ENCODE data around the gene UGT2A3.

The UGT2A3 gene

DNA sequence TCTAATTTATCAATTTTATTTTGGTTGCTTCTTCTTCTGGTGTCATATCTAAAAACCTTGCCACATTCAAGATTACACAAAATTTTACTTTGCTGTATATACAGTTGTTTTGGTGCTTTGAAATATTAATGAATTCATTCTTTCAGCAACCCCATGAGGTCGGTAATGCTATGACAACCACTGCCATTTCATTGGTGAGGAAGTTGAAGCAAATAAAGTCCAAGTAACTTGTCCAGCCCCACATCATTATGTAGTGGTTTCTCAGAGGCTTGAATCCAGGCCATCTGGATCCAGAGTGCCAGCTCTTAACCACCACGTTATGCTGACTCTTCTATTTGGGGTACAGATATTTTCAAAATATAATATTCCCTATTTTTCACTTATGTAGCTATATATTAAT, 42.2 kb downstream of the UGT2A3 start:
- no peak for DNase-seq

- no peak for DNase-seq
These were observed 43.6 kb downstream of the UGT2A3 start for GRCh38 chr4:68907788-68908700.

GRCh38 chr4:68907245-68907644, 44.4 kb downstream of the UGT2A3 start:
- DNase-seq, result no peak

GRCh38 chr4:68906780-68907137, 44.8 kb downstream of the UGT2A3 start:
- no peak for DNase-seq

DNA sequence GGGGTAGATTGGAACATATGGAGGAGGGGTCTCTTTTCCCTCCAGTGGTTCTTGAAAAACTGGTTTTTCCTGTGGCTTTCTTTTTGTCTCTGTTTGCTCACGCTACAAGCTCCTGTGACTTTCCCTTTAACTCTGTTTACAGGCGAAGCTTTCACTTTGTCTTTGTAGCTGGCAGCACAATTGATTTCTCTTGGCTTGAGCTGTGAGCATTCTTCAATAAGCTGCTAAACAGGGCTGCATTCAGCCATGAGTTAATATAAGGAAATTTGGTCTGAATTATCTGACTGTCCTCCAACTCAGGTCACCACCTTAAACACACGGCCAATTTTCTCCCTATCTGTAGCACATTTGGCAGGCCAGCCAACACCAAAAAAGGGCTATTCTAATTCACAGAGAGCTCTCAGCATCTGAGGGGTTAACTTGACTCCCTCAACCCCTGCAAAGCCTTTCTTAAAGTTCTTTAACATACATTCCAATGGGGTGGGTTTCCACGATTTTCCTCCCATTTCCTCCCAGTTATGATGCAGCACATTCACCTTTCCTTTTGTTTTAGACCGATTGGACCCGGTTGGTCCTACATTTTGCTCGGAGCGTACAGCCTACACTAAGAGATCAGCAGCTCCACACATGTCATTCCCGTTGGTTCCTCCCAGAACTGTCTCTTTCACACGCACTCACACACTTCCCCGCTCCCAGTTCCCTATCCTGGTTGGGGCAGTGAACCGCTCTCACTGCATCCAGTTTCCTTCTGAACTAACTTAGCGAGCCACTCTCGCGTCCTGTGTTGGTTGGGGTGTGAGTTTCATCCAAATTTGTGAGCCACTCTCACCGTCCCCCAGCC, 45.4 kb downstream of the UGT2A3 start:
- DNase-seq, result no peak

GRCh38 chr4:68905598-68905938, 46.0 kb downstream of the UGT2A3 start:
- DNase-seq, result no peak

DNA sequence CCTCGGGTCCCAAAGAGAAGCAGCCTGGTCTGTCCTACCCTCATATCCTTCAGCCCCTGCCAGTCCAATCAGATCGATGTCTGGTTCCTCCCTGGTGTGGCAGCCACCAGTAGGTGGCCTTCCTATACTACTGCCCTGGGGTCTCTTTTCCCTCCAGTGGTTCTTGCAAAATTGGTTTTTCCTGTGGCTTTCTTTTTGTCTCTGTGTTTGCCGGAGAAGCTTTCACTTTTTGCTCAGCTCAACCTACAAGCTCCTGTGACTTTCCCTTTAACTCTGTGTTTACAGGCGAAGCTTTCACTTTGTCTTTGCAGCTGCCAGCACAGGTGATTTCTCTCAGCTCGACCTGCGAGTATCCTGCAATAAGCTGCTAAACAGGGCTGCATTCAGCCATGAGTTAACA, 46.8 kb downstream of the UGT2A3 start:
- DNase-seq, result no peak

DNA sequence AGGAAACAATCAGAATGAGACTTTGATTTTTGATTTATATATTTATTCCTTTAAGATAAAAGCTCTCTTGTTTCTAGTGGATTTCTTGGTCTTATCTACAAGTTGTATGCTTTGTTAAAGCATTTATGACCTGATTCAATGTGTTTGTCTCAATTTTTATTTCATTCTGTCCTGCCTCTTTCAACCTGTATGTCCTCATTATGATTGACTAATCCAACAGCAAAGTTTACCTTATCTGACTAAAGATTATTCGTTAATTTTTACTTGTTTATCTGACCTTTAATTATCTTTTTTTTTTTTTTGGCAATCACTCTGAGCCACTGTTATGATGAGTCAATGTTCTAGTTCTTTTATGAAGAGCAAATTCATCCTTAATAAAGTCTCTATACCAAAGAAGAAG, 54.9 kb downstream of the UGT2A3 start:
- no peak for DNase-seq

DNA sequence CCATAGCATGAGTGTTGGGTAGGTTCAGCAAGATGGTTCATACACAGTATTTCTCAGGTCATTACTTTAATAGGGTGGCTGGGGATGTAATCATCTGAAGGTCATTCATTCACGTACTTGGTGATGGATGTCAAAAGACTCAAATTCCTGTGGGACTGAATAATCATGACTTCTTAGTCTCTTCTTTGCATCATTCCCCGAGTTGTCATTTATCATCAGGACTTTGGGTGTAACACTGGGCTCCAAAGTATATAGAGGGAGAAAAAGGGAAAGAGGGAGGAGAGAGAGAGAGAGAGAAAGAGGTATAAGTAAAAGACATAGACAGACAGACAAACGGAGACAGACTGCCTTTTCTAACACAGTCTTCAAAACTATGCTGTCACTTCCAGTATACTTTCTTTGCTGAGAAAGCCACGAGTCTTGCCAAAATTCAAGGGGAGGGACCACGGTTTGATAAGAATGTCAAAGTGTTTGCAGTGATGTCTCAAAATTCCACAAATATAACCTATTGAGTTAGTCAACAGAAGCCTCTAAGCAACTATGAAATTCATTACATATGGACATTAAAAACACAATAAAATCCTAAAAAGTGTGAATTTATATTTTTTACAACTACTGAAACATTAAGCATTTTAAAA, 55.9 kb downstream of the UGT2A3 start:
- no peak for DNase-seq

DNA sequence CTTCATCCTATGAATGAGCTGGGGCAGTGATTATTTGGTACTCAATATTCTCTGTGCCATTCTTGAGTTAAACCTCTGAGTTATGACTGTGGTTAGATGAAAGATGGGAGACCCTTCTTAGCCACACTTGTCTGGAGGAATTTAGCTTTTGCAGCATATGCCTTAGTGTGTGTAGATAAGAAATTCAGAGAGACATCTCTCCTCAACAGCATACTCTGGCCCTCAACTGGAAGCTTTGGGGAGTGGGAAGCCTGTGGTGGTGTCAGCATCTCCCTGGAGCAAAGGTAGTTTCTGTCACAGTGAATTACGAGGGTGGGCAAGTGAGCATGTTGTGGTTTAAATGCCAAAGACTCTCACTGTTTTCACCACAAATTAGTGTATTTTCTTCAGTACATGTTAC, 58.7 kb downstream of the UGT2A3 start:
- no peak for DNase-seq

DNA sequence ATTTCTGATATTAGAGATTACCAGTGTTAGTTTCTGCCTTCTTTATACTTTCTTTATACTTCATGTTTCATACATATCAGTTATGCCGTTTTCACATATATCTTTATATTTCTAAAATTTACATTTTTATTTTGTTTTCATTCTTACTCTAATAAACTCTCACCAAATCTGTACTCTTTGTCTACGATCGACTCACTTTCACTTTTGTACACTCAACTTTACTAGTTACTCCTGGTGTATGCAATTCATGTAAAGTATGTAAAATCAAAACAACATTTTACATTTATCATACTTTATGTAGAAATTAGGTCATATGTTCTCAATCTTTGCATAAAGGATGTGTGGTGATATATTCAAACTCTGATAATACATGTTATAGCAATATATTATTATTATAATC, 59.9 kb downstream of the UGT2A3 start:
- DNase-seq, result no peak

DNA sequence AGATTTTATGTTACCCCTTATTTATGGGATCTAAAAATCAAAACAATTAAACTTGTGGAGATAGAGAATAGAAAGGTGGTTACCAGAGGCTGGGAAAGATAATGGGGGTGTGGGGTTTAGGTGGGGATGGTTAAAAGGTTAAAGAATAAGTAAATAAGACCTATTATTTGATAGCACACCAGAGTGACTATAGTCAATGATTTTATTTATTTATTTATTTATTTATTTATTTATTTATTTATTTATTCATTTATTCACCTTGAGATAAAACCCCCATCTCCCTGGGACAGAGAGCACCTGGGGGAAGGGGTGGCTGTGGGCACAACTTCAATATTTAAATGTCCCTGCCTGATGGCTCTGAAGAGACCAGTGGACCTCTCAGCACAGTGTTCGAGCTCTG, 66.1 kb downstream of the UGT2A3 start:
- no peak for DNase-seq

DNA sequence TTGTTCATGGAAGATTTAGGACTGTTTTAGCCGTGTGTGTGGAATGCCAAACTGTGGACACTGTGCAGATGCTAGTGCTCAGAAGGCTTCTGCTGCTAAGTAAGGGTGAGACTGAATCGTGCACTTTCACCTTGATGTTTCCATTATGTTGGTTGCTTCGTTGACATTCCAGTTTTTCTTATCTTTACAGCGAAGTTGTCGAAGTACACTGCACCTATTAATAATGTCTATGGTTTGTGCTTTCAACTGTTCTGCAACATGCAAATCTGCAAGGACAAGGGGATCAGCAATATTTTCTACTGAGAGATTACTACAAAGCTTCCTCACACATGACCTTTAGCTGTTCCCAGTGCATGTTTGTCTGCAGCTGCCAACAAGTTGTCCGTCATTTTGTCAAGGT, 67.7 kb downstream of the UGT2A3 start:
- no peak for DNase-seq
